HL-60 (cell line): ENCODE results near the gene CRNKL1.

Experiments
- CTCF ChIP-seq: IDR thresholded peaks from one replicate; pipeline ENCODE4 v1.5.1; 2011; ENCODE audit warnings: low read length, control low read depth, inconsistent platforms; ENCODE audit not compliant: insufficient read depth
- GABPA ChIP-seq: IDR thresholded peaks from 2 replicates; pipeline ENCODE4 v1.6.1; 2012; ENCODE audit warnings: low read depth
- POLR2AphosphoS5 ChIP-seq: IDR thresholded peaks from 2 replicates; pipeline ENCODE4 v1.6.1; 2012; ENCODE audit warnings: low read depth

GRCh38 chr20:20012541-20012940, 39.7 kb downstream of the CRNKL1 start:
- TF ChIP-seq POLR2AphosphoS5 (no peak), CTCF (no peak), GABPA (no peak)
